Prostate gland (tissue), 2 donors: ENCODE measurements around the gene EEFSEC.

Experiments used
- POLR2A ChIP-seq: fragments of 450-650 bp; IDR thresholded peaks from one replicate; pipeline ENCODE4 v1.6.1; 2016; ENCODE audit warnings: antibody characterized with exemption, mild to moderate bottlenecking
- TF ChIP-seq, protein P1 (sequence below), 4 experiments: fragments of 200-600 bp in 2 of 4; fragments of 450-650 bp in 2 of 4; sonication (generic) in 2 of 4; IDR thresholded peaks; 1 replicate in 3 of 4; 2 replicates in 1 of 4; pipeline ENCODE4 v1.5.1; 2016 to 2019; ENCODE audit warnings: antibody characterized with exemption in 4 of 4, mild to moderate bottlenecking in 2 of 4, moderate library complexity in 2 of 4

GRCh38 chr3:128242818-128243601 is 89.7 kb downstream of the EEFSEC start:
- TF ChIP-seq, protein P1, sequence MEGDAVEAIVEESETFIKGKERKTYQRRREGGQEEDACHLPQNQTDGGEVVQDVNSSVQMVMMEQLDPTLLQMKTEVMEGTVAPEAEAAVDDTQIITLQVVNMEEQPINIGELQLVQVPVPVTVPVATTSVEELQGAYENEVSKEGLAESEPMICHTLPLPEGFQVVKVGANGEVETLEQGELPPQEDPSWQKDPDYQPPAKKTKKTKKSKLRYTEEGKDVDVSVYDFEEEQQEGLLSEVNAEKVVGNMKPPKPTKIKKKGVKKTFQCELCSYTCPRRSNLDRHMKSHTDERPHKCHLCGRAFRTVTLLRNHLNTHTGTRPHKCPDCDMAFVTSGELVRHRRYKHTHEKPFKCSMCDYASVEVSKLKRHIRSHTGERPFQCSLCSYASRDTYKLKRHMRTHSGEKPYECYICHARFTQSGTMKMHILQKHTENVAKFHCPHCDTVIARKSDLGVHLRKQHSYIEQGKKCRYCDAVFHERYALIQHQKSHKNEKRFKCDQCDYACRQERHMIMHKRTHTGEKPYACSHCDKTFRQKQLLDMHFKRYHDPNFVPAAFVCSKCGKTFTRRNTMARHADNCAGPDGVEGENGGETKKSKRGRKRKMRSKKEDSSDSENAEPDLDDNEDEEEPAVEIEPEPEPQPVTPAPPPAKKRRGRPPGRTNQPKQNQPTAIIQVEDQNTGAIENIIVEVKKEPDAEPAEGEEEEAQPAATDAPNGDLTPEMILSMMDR (IDR thresholded peaks at IDR 0.05): no peak
- no peak for TF ChIP-seq POLR2A
